NCI-H460 (cell line): ENCODE data around the gene ZFR2. TPM values are rescaled to one million over a fixed set of nuclear protein-coding genes. Genes with fewer than 3 reads are reported as not detected.
A peak's percentile ranks its signal among the peaks of the same experiment; 100 is the strongest.
"Not testable (repeated sequence)": the region's sequence is repeated elsewhere in the genome, so short reads cannot be mapped to it uniquely, and the experiment has no call there.

Experiments used
- DNase-seq: peaks from one replicate; pipeline ENCODE4 v3.0.0-alpha.2; 2016; ENCODE audit warnings: low read depth; ENCODE audit errors: extremely low read depth
- total RNA-seq: library from RNA; depleted of rRNA; stranded (reverse); fragments of >200 nt; shearing (Covaris generic); gene quantifications from 2 replicates; pipeline ENCODE4 v1.2.3, GENCODE V29; 2014

Gene ZFR2
- total RNA-seq, 1 experiment from 2014 or later = not detected

DNA sequence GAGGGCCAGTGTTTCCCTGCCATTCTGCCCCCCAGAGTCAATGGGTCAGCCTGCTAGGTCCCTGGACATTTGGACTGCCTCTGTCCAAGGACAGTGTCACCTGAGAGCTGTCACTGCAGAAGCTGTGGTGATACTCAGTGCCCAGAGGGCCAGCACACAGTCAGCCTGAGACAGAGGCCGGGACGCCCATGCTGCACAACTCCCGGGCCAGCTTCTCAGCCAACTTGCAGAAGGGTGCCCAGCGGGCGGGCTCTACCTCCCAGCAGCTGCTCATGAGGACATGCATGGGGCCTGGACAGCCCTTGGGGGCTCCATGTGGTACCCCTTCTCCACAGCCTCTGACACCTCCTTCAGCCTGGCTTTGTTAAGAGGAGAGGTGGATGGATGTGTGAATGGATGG is 93.0 kb downstream of the ZFR2 start:
- DNase-seq = no peak

DNA sequence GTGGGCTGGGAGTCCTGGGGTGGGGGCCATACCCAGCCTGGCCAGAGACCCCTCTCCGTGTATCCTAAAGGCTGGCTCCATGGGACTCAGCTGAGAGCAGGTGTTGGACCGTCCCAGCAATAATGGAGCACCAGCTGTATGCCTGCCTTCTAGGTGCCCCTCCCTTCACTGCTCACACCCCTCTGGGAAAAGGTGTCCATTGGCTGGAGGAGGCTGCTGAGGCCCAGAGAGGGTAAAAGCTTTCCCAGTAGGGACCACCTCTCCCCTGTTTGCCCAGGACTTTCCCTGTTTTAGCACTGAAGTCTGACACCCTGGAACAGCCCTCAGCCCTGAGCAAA is 93.5 kb downstream of the ZFR2 start:
- no peak for DNase-seq

DNA sequence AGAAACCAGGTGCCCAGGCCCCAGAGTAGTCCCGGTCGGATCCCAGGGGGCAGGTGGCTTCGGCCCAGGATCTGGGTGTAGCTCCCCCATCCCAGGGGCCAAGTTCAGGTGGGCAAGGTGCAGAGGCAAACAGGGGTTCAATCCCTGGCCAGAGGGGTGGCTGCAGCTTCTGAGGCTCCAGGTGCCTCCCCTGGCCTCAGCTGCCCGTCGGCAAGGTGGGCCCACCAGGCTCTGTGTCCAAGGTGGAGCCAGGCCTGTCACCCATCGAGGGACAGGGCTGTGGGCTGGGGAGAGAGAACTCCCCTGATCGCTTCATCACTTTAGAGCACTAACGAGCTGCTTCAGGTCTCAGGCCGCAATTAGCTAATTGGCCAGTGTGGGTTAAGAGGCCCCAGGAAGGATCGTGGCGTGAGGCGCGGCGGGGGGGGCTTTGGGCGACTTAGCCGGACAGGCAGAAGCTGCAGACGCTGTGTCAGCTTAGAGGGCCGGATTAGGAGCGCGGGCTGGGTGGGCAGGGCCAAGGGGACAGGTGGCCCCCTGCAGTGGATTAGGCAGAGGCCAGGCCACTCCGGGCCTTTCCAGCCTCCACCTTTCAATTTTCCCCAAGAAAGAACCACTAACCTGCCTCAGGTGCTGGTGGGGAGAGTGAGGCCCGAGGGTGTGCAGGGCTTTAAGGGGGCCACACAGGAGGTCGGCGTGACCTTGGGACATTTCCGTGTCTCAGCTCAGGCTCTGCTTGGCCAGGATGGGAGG is 94.0 kb downstream of the ZFR2 start:
- no peak for DNase-seq

DNA sequence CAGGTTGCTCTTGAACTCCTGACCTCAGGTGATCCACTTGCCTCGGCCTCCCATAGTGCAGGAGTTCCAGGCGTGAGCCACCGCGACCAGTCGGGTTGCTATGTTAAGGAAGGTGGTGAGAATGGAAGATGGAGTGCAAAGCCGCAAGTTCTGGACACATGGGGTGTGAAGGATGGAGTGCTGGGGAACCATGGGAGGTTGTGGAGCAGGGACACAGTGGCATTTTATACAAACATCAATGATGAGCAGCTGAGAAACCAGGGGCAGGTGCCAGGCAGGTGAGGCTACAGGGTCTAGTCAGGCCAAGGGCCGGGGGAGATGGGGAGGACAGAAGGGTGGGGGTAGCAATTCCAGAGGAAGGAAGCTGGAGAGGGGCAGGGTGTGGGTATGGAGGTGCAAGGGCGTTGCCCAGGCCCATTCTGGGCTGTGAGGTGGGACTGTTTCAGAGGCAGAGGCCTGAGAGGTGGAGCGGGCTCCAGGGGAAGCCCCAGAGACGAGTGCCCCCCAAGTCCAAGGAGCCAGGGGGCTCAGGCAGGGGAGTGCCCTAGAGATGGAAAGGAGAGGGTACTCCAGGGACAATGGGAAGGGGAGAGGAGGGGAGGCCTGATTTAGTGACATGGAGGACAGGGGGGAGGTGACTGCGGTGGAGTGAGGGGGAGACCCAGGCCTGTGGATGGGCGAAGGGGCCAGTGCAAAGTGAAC is 94.9 kb downstream of the ZFR2 start:
- DNase-seq = no peak

DNA sequence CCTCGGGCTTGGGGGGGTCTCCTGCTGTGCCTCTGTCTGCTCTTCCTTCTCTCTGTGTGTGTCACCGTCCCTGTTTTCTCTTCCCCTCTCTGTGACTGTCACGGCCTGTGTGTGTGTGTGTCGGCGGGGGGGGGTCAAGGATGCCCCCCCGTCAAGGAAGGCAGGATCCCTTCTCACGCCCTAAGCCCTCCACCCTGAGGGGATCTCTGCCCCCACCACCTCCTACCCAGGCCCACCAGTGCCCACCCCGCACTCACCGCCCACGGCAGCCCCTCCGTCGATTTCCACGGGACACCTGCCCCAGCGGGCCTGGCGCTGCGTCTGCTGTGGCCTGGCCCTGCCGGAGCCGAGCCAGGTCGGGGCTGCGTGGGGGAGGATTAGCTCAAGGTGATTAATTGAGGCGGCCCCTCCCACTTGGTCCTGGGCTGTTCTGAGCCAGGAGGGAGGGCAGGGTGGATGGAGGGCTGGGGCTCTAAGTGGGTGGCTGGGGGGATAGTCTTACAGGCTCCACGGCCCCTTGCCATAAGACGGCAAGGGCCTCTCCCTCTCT is 96.9 kb downstream of the ZFR2 start, which contains the start of gene RAX2:
RAX2 (minus strand) TSS at position 323 of the 550 bp plus-strand sequence. CDS start 486 bp downstream, outside the sequence.
- DNase-seq = no peak

DNA sequence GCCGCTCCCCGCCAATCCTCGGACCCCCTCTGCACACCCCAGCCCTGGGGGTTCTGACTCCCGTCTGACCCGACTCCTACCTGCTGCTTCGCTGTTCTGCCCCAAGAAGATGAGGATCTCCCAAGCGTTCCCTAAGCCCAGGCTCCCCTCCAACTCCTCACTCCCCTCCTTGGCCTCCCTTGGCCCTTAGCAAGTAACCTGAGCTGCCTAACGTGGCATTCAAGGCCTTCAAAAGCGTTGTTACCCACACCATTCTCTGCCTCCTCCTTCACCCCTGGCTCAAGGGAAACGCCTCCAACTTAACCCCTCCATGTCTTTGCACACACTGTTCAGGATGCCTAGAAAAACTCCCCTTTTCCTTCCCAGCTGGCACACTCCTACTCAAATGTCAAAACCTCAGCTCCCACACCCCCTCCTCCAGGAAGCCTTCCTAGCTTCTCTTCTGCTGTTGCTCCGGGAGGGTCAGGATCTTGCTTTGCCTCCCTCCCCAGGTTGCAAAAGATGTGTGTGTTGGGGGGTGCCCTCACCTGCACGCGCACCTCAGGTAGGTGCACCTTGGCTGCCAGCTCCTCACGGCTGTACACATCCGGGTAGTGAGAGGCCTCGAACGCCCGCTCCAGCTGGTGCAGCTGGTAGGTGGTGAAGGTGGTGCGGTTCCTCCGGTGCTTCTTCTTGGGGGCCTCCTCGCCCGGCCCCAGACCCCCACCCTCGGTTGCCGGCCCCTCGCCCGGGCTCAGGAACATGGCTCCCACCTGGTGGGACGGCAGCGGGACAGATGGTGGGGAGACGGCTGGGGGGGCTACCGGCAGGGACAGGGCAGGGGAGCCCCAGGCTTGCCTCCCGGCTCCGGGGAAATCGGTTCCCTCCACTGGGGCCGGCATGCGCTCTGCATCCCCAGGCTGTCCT is 97.6 kb downstream of the ZFR2 start:
- no peak for DNase-seq

DNA sequence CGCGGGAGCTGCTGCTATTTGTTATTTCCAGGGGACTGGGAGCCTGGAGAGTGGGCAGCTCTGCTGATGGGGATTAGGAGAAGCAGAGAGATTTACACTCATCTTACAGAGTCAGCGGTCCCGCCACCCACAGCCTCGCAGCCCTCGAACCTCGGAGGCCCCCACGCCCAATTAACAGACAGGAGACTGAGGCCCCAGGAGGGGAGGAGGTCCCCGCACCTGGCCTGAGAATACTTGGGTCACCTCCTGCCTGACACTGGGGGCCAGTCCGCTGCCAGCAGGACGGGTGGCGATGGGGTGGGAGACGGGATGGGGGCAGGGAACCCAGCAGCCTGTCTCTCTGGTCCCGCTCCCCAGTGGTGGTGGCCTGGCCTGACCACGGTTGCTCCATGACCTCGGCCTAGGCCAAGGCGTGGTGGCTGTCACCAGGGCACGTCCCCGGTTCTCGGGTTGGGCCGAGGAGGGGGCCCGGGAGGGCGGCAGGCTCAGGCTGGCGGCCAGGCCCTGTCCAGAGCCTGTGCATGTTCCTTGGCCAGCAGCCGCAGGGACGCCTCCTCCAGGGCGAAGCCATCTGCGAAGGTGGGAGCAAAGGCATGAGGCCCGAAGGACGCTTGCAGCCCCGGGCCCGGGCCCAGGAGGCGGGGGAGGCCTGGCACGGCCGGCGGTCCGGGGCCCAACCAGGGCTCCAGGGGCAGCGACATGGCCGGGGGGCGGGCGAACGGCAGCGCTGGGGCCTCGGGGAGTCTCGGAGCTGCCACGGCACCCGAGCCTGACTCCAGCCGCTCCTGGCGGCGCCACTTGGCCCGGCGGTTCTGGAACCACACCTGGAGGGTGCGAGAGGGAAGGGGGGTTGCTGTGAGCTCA is 98.5 kb downstream of the ZFR2 start:
- no peak for DNase-seq

DNA sequence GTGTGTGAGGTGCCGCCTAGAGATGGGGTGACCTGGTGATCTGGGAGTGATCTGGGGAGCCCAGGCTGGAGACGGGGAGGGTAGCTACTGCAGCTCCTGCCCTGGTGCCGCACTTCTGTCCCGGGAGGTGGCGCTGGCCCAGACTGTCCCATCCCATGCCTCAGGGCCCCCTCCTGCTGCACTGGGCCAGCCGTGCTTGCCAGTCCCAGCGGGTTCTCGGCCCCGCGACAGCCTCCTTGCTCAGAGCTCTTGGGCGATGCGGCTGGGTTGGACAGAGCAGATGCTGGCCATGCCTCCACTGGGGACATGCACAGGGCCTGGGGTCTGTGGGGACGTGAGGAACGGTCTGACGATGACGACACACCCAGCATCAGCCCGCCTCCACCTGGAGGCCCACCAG is 99.3 kb downstream of the ZFR2 start:
- DNase-seq = no peak

DNA sequence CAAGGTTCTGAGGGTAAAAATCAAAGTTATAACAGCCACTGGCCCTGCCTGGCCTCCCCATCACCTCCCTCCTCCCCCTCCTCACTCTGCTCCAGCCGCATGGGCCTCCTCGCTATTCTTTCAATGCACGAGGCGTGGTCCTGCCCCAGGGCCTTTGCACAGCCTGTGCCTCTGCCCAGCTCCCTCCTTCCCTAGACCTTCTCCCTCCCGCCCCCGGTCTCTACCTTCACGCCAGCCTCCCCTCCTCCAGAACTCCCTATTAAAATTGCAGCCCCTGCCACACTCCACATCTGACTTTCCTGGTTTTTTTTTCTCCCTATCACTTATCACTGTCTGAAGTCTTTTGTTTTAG is 100.1 kb downstream of the ZFR2 start:
- no peak for DNase-seq

DNA sequence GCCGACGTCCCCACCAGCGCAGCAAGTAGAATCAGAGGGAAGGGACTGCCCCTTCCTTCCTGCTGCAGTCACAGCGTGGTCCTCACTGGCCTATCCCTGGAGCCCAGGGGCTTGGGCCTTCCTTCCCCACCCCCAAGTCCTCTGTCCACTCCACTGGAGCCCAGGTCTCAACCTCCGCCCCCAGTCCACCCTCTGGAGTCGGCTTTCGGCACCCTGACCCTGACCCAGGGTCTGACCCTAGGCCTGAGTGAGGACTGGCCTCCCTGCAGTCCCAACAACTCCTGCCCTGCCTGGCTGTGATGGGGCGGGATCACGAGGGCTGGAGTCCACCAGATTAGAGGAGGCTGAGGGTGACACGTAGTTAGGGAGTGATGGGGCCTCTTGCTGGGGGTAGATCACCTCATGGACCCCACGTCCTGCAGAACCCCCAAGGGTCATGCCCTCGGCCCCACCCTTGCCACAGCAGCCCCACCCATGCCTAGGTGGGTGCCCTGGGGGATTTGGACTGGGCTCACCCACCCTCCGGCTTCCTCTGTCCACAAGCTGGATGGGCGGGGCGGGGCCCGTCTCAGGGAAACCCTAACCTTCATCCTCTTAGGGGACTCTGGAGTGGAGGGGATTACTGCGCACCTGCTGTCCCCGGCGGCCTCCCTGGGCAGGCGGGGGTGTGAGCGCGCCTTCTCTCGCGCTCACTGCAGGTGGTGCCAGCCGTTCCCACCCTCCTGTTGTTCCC is 100.7 kb downstream of the ZFR2 start:
- DNase-seq = no peak

DNA sequence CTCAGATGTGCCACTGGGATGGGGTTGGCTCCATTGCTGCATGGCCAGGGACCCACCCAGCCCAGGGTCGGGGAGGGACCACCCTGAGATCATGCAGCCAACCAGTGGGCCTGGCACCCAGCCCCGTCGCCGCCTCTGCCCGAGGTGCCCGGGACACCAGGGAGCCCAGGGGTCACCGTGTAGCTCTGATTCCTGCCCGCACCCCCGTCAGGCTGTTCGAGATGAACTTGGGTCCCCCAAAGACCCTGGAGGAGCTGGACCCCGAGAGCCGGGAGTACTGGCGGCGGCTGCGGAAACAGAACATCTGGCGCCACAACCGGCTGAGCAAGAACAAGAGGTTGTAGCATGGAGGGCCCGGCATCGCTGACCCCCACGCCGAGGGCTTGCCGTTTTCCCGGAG is 101.8 kb downstream of the ZFR2 start:
- no peak for DNase-seq

DNA sequence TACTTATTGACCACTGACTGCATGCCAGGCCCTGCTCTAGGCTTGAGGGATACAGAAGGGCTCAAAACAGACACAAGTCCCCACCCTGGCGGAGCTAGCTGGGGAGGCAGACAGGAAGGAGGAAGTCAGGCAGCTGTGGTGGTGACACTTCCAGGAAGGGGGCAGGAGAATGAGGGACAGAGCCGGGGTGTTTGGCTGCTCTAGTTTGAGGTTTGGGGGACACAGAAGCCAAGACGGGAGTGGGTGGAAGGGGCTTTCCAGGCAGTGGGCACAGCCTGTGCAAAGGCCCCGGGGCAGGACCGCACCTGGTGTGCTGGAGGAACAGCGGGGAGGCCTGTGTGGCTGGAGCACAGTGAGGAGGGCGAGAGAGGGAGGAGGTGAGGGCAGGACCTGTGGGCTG is 102.3 kb downstream of the ZFR2 start:
- no peak for DNase-seq

DNA sequence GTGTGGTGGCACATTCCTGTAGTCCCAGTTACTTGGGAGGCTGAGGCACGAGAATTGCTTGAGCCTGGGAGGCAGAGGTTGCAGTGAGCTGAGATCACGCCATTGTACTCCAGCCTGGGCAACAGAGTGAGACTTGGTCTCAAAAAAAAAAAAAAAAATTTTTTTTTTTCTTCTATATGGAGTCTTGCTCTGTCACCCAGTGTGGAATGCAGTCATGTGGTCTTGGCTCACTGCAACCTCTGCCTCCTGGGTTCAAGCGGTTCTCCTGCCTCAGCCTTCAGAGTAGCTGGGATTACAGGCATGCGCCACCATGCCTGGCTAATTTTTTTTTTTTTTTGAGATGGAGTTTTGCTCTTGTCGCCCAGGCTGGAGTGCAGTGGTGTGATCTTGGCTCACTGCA is 103.1 kb downstream of the ZFR2 start:
- DNase-seq = not testable (repeated sequence)

DNA sequence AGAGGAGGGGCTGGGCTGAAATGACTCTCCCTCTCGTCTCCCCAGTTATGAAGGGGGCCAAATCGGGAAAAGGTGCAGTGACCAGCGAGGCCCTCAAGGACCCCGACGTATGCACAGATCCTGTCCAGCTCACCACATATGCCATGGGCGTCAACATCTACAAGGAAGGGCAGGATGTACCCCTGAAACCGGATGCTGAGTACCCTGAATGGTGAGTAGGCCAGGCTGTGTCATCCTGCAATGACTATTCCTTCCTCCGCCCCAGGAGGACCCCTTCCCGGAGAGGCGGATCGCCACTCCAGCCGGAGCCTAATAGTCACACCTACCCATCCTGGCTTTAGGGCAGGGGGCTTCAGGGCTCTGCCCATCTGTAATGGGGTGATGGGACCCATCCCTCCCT is 103.7 kb downstream of the ZFR2 start:
- DNase-seq = no peak

DNA sequence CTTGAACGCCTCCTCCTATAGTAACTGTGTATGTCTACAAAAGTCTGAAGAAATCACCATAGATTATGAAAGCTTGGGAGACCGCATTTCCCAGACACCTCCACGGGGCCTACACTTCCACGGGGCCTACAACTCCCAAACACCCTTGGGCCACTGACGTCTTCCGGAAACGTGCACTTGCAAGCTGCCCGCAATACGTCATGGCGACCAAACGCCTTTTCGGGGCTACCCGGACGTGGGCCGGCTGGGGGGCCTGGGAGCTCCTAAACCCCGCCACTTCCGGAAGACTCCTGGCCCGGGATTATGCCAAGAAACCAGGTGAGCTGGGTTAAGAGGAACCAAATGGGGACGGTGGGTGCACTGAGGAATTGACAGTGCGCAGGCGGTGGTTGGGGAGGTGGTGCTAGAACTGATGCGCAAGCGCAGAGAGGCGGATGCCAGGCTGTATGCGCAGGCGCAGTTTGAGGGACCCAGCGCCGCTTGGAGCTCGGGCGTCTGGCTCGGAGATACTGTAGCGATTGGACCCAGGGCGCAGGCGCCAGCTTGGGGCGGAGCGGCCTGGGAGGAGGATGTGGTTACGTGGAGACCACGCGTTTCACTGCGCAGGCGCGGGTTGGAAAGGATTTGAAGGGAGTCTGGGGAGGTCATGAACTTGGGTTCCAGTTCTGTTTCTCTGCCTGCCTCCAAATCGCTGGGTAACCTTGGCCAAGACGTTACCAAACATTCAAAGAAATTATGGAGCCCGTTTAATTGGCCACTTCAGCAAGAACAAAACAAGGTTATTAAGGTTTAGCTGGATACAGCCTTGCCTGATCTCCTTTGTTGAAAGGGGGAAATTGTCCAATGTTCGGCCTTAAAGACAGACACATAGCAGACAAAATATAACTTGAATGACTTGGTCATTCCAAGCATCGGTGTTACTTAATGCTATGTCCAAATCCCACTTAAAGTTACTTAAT is 106.1 kb downstream of the ZFR2 start, which contains the start of gene MRPL54:
MRPL54 (plus strand) TSS at position 182 of the 959 bp plus-strand sequence; CDS start at position 201, 19 bp downstream.
- DNase-seq = peak; percentile 98

DNA sequence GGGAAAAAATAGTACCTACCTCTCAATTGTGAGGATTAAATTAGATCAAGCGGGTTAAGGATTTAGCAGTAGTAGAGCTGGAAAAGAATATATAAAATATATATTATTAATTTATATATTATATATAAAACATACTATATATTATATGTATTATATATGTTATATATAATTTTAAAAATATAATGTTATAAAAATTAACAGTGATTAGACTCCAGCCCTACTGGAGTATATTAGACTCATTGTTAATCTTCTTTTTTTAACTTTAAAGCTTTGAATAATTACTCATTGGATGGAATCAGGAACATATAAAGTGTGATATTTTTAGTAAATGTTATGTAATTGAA is 106.7 kb downstream of the ZFR2 start:
- DNase-seq = no peak

DNA sequence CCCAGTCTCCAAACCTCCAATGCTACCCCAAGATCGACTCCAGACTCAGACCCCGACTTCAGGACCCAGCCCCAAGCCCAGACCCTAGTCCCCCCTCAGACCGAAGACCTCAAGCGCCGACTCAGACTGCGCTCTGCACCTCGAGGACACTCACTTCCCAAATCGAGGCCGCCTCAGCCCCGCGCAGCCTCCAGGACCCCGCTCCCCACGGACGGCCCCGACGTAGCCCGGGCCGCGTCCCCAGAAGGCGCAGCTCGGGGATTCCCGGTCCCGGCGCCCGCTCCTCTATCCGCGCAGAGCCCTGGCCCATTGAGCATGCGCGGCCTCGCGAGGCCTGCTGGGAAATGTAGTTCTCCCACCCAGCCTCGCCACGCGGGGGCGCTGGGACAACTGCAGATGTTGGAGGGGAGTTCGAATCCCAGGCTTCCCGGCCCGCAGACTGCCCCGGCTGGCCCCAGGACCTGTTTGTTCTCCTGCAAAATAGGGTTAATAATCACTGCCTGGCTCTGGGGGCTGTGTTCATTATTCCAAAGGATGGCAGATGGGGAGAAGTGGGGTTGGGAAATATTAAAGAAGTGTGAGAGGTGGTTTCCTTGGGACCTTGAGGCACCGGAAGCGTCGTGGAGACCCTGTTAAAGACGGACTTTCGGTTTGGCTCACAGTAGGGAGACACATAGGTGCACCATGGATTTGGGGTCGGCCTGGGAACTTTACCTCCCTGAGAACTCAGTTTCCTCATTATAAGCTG is 107.3 kb downstream of the ZFR2 start, which contains the start of gene APBA3:
APBA3 (minus strand) TSS at position 311 of the 748 bp plus-strand sequence. CDS start 1,428 bp downstream, outside the sequence.
- DNase-seq = peak; percentile 86
